H1 (cell line): ENCODE results near the gene SGMS1. TPM values are rescaled to one million over a fixed set of nuclear protein-coding genes. Genes with fewer than 3 reads are reported as not detected.

Experiments
- CTCF ChIA-PET: fragments of 300-600 bp; sonication (Branson Sonifier 250); formaldehyde crosslinking; loops from one replicate; lab custom pipeline; 2021; ENCODE audit not compliant: partially characterized antibody; lab: Charles Lee
- POLR2A ChIA-PET: fragments of 300-600 bp; sonication (Branson Sonifier 250); formaldehyde crosslinking; loops from one replicate; lab custom pipeline; 2021; ENCODE audit warnings: inconsistent platforms; ENCODE audit not compliant: partially characterized antibody; lab: Charles Lee
- DNase-seq, 2 experiments: peaks; one replicate each; pipeline versions ENCODE4 v3.0.0 to v3.0.0-alpha.2; 2010 to 2022; ENCODE audit warnings: low spot score in 2 of 2, low read depth in 1 of 2, mixed read lengths in 1 of 2
- FAIRE-seq: peaks from 2 replicates; lab custom pipeline; 2011; peaks lifted over from hg19 to GRCh38; lab: Jason Lieb, UNC
- H2AFZ ChIP-seq: 2 replicates; pipeline ENCODE4 v1.8.1; 2012; ENCODE audit warnings: low read length, inconsistent platforms
- H2AK5ac ChIP-seq: 2 replicates; pipeline ENCODE4 v1.6.1; 2013; ENCODE audit warnings: low read depth, low read length
- H2BK120ac ChIP-seq: replicated peaks from 2 replicates; pipeline ENCODE3; 2013; ENCODE audit warnings: low read depth, low read length, inconsistent platforms
- H2BK12ac ChIP-seq: 2 replicates; pipeline ENCODE4 v1.6.1; 2013; ENCODE audit warnings: low read depth, low read length
- H2BK15ac ChIP-seq: 2 replicates; pipeline ENCODE4 v1.6.1; 2013; ENCODE audit warnings: low read length
- H2BK20ac ChIP-seq: 2 replicates; pipeline ENCODE4 v1.6.1; 2013; ENCODE audit warnings: low read length
- H2BK5ac ChIP-seq: 2 replicates; pipeline ENCODE4 v1.6.1; 2013; ENCODE audit warnings: low read depth, low read length
- H3K14ac ChIP-seq: 2 replicates; pipeline ENCODE4 v1.6.1; 2013; ENCODE audit warnings: inconsistent platforms; ENCODE audit not compliant: insufficient read length
- H3K18ac ChIP-seq: 2 replicates; pipeline ENCODE4 v1.6.1; 2013; ENCODE audit warnings: low read length; ENCODE audit errors: extremely low read depth
- H3K23ac ChIP-seq: 2 replicates; pipeline ENCODE4 v1.6.1; 2013; ENCODE audit warnings: inconsistent platforms; ENCODE audit not compliant: insufficient read length
- H3K23me2 ChIP-seq: 2 replicates; pipeline ENCODE4 v1.6.1; 2013; ENCODE audit warnings: low read depth, low read length
- H3K27ac ChIP-seq: 2 replicates; pipeline ENCODE4 v1.6.1; 2011; ENCODE audit warnings: low read depth, low read length, inconsistent platforms
- H3K27me3 ChIP-seq, 4 experiments: replicated peaks in 1 of 4; 1 replicate in 1 of 4; 2 replicates in 3 of 4; pipeline versions ENCODE4 v1.6.1 to v1.8.1; 2011 to 2013; ENCODE audit warnings: low read length in 3 of 4, mild to moderate bottlenecking in 3 of 4, inconsistent platforms in 2 of 4, mixed read lengths in 2 of 4, moderate library complexity in 1 of 4; ENCODE audit not compliant: control insufficient read depth in 3 of 4, insufficient read depth in 3 of 4; ENCODE audit errors: extremely low read depth in 1 of 4
- H3K36me3 ChIP-seq, 4 experiments: 2 replicates each; pipeline versions ENCODE4 v1.6.1 to v1.8.1; 2011 to 2013; ENCODE audit warnings: mild to moderate bottlenecking in 4 of 4, low read length in 3 of 4, moderate library complexity in 2 of 4, control low read depth in 1 of 4, inconsistent platforms in 1 of 4; ENCODE audit not compliant: insufficient read depth in 4 of 4, control insufficient read depth in 2 of 4
- H3K4ac ChIP-seq: replicated peaks from 2 replicates; pipeline ENCODE3; 2013; ENCODE audit warnings: low read length, low read depth, mixed read lengths, inconsistent platforms; ENCODE audit not compliant: insufficient read length
- H3K4me1 ChIP-seq, 4 experiments: replicated peaks in 1 of 4; 1 replicate in 1 of 4; 2 replicates in 3 of 4; pipeline versions ENCODE4 v1.6.1 to v1.8.1; 2011 to 2013; ENCODE audit warnings: low read length in 3 of 4, inconsistent platforms in 2 of 4, mixed read lengths in 1 of 4; ENCODE audit not compliant: insufficient read depth in 4 of 4, control insufficient read depth in 3 of 4
- H3K4me2 ChIP-seq, 2 experiments: 2 replicates each; pipeline versions ENCODE4 v1.6.1 to v1.8.1; 2011 to 2013; ENCODE audit warnings: low read depth in 2 of 2, low read length in 2 of 2, control low read depth in 1 of 2, inconsistent platforms in 1 of 2, mild to moderate bottlenecking in 1 of 2; ENCODE audit not compliant: insufficient read depth in 1 of 2
- H3K4me3 ChIP-seq, 4 experiments: fragments of 200-600, 300-600 bp in 1 of 4; sonication (generic), shearing (Covaris generic), sonication (Bioruptor Twin) in 1 of 4; 2 replicates each; pipeline versions ENCODE4 v1.5.1 to v1.8.1; 2011 to 2016; ENCODE audit warnings: low read length in 4 of 4, low read depth in 3 of 4, control low read depth in 2 of 4, inconsistent platforms in 2 of 4, mild to moderate bottlenecking in 2 of 4, mixed read lengths in 1 of 4, moderate library complexity in 1 of 4; ENCODE audit not compliant: insufficient read depth in 2 of 4; ENCODE audit errors: extremely low read depth in 1 of 4
- H3K56ac ChIP-seq: replicated peaks from 2 replicates; pipeline ENCODE3; 2013; ENCODE audit warnings: low read depth, mild to moderate bottlenecking, mixed read lengths, low read length, inconsistent platforms; ENCODE audit not compliant: insufficient read length
- H3K79me1 ChIP-seq: 2 replicates; pipeline ENCODE4 v1.6.1; 2013; ENCODE audit warnings: low read depth, low read length, control low read depth
- H3K79me2 ChIP-seq, 2 experiments: 2 replicates each; pipeline versions ENCODE4 v1.6.1 to v1.8.1; 2012 to 2013; ENCODE audit warnings: low read length in 2 of 2, mild to moderate bottlenecking in 2 of 2, inconsistent platforms in 1 of 2; ENCODE audit not compliant: insufficient read depth in 2 of 2, control insufficient read depth in 1 of 2
- H3K9ac ChIP-seq, 4 experiments: replicated peaks in 1 of 4; 1 replicate in 1 of 4; 2 replicates in 3 of 4; pipeline versions ENCODE4 v1.6.1 to v1.8.1; 2011 to 2013; ENCODE audit warnings: low read depth in 3 of 4, low read length in 3 of 4, control low read depth in 2 of 4, mild to moderate bottlenecking in 2 of 4, moderate library complexity in 2 of 4, inconsistent platforms in 1 of 4; ENCODE audit errors: extremely low read depth in 1 of 4
- H3K9me3 ChIP-seq, 2 experiments: 2 replicates each; pipeline versions ENCODE4 v1.6.1 to v1.8.1; 2012 to 2013; ENCODE audit warnings: mild to moderate bottlenecking in 2 of 2, moderate library complexity in 2 of 2, control low read depth in 1 of 2, inconsistent platforms in 1 of 2, low read depth in 1 of 2, low read length in 1 of 2, mixed read lengths in 1 of 2; ENCODE audit not compliant: insufficient read depth in 2 of 2
- H4K20me1 ChIP-seq, 2 experiments: replicated peaks in 1 of 2; 2 replicates each; pipeline versions ENCODE3 to v1.8.1; 2011 to 2013; ENCODE audit warnings: inconsistent platforms in 2 of 2, low read length in 2 of 2, mild to moderate bottlenecking in 1 of 2; ENCODE audit not compliant: insufficient read depth in 2 of 2, control insufficient read depth in 1 of 2
- H4K5ac ChIP-seq: 2 replicates; pipeline ENCODE4 v1.6.1; 2013; ENCODE audit warnings: low read length, low read depth, mixed read lengths, inconsistent platforms; ENCODE audit not compliant: insufficient read length
- H4K8ac ChIP-seq: 2 replicates; pipeline ENCODE4 v1.8.0; 2013; ENCODE audit warnings: mild to moderate bottlenecking, moderate library complexity, low read length, inconsistent platforms; ENCODE audit not compliant: insufficient read depth; ENCODE audit errors: extremely low read depth
- H4K91ac ChIP-seq: replicated peaks from 2 replicates; pipeline ENCODE3; 2013; ENCODE audit warnings: low read length, mixed read lengths, inconsistent platforms; ENCODE audit not compliant: insufficient read length
- BACH1 ChIP-seq: IDR thresholded peaks from 2 replicates; pipeline ENCODE4 v1.6.1; 2012; ENCODE audit warnings: low read length, improper control_type of control experiment
- EZH2 ChIP-seq: fragments of 200-600 bp; sonication (generic); IDR thresholded peaks from 2 replicates; pipeline ENCODE4 v1.7.1; 2012; ENCODE audit warnings: low read depth, mild to moderate bottlenecking, moderate library complexity, low read length, inconsistent platforms; ENCODE audit not compliant: severe bottlenecking
- JUN ChIP-seq: IDR thresholded peaks from 2 replicates; pipeline ENCODE4 v1.6.1; 2011; ENCODE audit warnings: low read depth, mild to moderate bottlenecking, improper control_type of control experiment, low read length
- NRF1 ChIP-seq: IDR thresholded peaks from 2 replicates; pipeline ENCODE4 v1.6.1; 2011; ENCODE audit warnings: mild to moderate bottlenecking, low read depth, low read length, improper control_type of control experiment
- POLR2AphosphoS5 ChIP-seq: IDR thresholded peaks from 2 replicates; pipeline ENCODE4 v1.6.1; 2011; ENCODE audit warnings: low read depth, low read length
- POU5F1 ChIP-seq: IDR thresholded peaks from 2 replicates; pipeline ENCODE4 v1.6.1; 2011; ENCODE audit warnings: low read depth, mild to moderate bottlenecking, low read length, moderate library complexity
- SAP30 ChIP-seq: fragments of 300-600 bp; sonication (generic); IDR thresholded peaks from 2 replicates; pipeline ENCODE4 v1.7.1; 2012; ENCODE audit warnings: low read length, moderate library complexity, mild to moderate bottlenecking, inconsistent platforms; ENCODE audit not compliant: insufficient read depth, insufficient replicate concordance
- SP1 ChIP-seq: IDR thresholded peaks from 2 replicates; pipeline ENCODE4 v1.6.1; 2011; ENCODE audit warnings: low read depth, low read length
- WGBS, 2 experiments: shearing (Covaris generic) in 1 of 2; methylation state at CpG; one replicate each; pipeline versions ENCODE4 v1.1.6 to v1.1.7; 2013 to 2015; ENCODE audit warnings: low lambda C conversion rate in 2 of 2, mixed read lengths in 2 of 2, inconsistent platforms in 1 of 2, low coverage in 1 of 2, missing lambda C conversion rate in 1 of 2; ENCODE audit not compliant: insufficient replicate concordance in 2 of 2, insufficient coverage in 1 of 2, insufficient read length in 1 of 2; ENCODE audit errors: extremely low coverage in 1 of 2, missing lambda C conversion rate in 1 of 2; 5-methylcytosine and 5-hydroxymethylcytosine counted together
- polyA plus RNA-seq, 7 experiments: library from polyadenylated mRNA; depleted of rRNA in 3 of 7; stranded (reverse) in 5 of 7; unstranded in 2 of 7; fragments of >200 nt in 5 of 7; fragments of 200-250 nt in 2 of 7; gene quantifications; 1 replicate in 5 of 7; 2 replicates in 1 of 7; 4 replicates in 1 of 7; pipeline versions ENCODE4 v1.2.1 to v1.2.3, GENCODE V29; 2011 to 2013; ENCODE audit warnings: missing spikeins in 2 of 7, mixed read lengths in 2 of 7
- total RNA-seq: library from RNA; stranded (reverse); fragmentation: NEBNext Ultra II Directional; extraction: Animal tissue kit (Norgen Biotek cat#: 25700); gene quantifications from 2 replicates; pipeline ENCODE4 v1.2.1, GENCODE V29; 2021

Gene SGMS1
- total and polyA plus RNA-seq, 2 of the 8 experiments (the other 6 are each of a cell fraction or from before 2014, with no cell fraction given): 6.0 to 15.6 TPM

DNA sequence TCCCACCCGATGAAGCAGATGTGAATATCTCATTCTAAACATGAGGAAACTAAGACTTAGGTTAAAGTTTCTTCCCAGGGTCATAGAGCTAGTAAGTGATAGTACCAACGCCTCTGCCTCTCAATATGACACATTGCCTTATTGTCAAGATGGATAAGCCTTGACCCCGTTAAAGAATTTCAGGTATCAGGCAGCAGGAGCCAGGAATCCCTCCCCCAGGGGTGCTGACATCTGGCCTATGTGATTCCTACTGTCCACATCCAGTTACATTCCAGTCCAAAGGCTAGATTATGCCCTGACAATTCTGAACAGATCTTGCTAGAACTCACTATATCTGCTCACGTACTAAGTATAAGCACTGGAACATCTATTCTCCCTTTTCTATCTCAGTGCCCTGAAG, 314.4 kb downstream of the SGMS1 start:
- no peak overlapping the region for H2AFZ ChIP-seq
- 94% methylated on average over 4 of the region's 4 CpGs; no CpG with 5 or more reads in 1 of the 2 experiments for WGBS, 2 experiments

More for the DNA sequence above, 314.4 kb downstream of the SGMS1 start:
- no peak for DNase-seq
- H3K79me1 ChIP-seq: no peaks in the 10 kb centered on the region
- no peaks in the 10 kb centered on the region for H3K9me3 ChIP-seq
- no peak overlapping the region for H4K5ac ChIP-seq
- CTCF ChIA-PET: interaction anchor here (1.2 to 1.3 kb wide), 2 partner anchors 15 to 22 kb away, joined by 3 to 6 read pairs; no protein-coding TSS in a partner anchor
- no peak overlapping the region for H2BK15ac ChIP-seq
- H3K23ac ChIP-seq: no peak overlapping the region
- H4K91ac ChIP-seq: no peak overlapping the region
- no peak overlapping the region for H3K18ac ChIP-seq
- H4K8ac ChIP-seq: no peak overlapping the region
- no peak overlapping the region for H3K27ac ChIP-seq
- peaks cover 0 to 3% (median 0%) of the 10 kb centered on the region in 4 experiments; a peak in 3 of 8 replicates for H3K36me3 ChIP-seq
- no peaks in the 10 kb centered on the region for H3K27me3 ChIP-seq
- no peak overlapping the region for H2BK20ac ChIP-seq
- FAIRE-seq: no peak
- no peaks in the 10 kb centered on the region for H3K23me2 ChIP-seq
- no peak overlapping the region for H2AK5ac ChIP-seq
- H3K4ac ChIP-seq: no peak overlapping the region
- TF ChIP-seq NRF1: no peak
- no peak for TF ChIP-seq EZH2
- no peak for TF ChIP-seq SP1
- TF ChIP-seq JUN: no peak
- TF ChIP-seq POLR2AphosphoS5: no peak
- no peak for TF ChIP-seq BACH1
- no peak for TF ChIP-seq POU5F1
- no peak for TF ChIP-seq SAP30
- no peak overlapping the region for H3K4me3 ChIP-seq
- H3K14ac ChIP-seq: no peak overlapping the region
- no peak overlapping the region for H3K9ac ChIP-seq
- no peak overlapping the region for H3K4me2 ChIP-seq
- H3K4me1 ChIP-seq: no peaks in the 10 kb centered on the region
- no peak overlapping the region for H3K56ac ChIP-seq
- no peak overlapping the region for H2BK5ac ChIP-seq
- no peaks in the 10 kb centered on the region for H4K20me1 ChIP-seq
- no peak overlapping the region for H2BK120ac ChIP-seq
- no peak overlapping the region for H2BK12ac ChIP-seq
- POLR2A ChIA-PET: no interaction called here
- H3K79me2 ChIP-seq: no peaks in the 10 kb centered on the region
